Activated CD8-positive, alpha-beta T cell treated with anti-CD3 and anti-CD28 coated beads for 36 hours (primary cell): ENCODE data around the gene ALG6. TPM values are rescaled to one million over a fixed set of nuclear protein-coding genes. Genes with fewer than 3 reads are reported as not detected.

Experiments
- ATAC-seq: fragments of 200-7000 bp; cut with Tn5 transposase; one replicate; pipeline ENCODE4 v1.10.0; 2021; ENCODE audit warnings: mild to moderate bottlenecking, moderate library complexity
- CTCF ChIA-PET: fragments of 350-600 bp; sonication (Branson Sonifier 250); formaldehyde crosslinking; loops from one replicate; lab custom pipeline; 2021; ENCODE audit warnings: antibody characterized with exemption; lab: Charles Lee
- POLR2A ChIA-PET: fragments of 350-600 bp; sonication (Branson Sonifier 250); formaldehyde crosslinking; loops from one replicate; lab custom pipeline; 2021; ENCODE audit warnings: antibody characterized with exemption; lab: Charles Lee
- DNase-seq: peaks from one replicate; pipeline ENCODE4 v3.0.0-alpha.2; 2020
- H3K27ac Mint-ChIP-seq: one replicate; pipeline ENCODE4 v1.8.0; 2021; ENCODE audit warnings: mild to moderate bottlenecking, mixed read lengths
- H3K27me3 Mint-ChIP-seq: one replicate; pipeline ENCODE4 v1.8.0; 2021; ENCODE audit warnings: mixed read lengths
- H3K36me3 Mint-ChIP-seq: one replicate; pipeline ENCODE4 v1.8.0; 2021; ENCODE audit warnings: low read depth, mixed read lengths
- H3K4me1 Mint-ChIP-seq: one replicate; pipeline ENCODE4 v1.8.0; 2021; ENCODE audit warnings: low read depth, mixed read lengths
- H3K4me3 Mint-ChIP-seq: one replicate; pipeline ENCODE4 v1.8.0; 2021; ENCODE audit warnings: mild to moderate bottlenecking, moderate library complexity, mixed read lengths
- H3K9me3 Mint-ChIP-seq: one replicate; pipeline ENCODE4 v1.8.0; 2021; ENCODE audit warnings: mixed read lengths
- CTCF ChIP-seq: fragments of 200-600 bp; IDR thresholded peaks from one replicate; pipeline ENCODE4 v1.8.0; 2022; ENCODE audit warnings: antibody characterized with exemption, mild to moderate bottlenecking
- intact Hi-C: fragments of 100-400 bp; cut with micrococcal nuclease; formaldehyde crosslinking; loops from one replicate; pipeline ENCODE4 v1.10.0; 2022
- total RNA-seq, 2 experiments: library from RNA; stranded (reverse); gene quantifications; one replicate each; pipeline ENCODE4 v1.2.3, GENCODE V29; 2021

ALG6 gene
- total RNA-seq, 2 experiments from 2014 or later: 15.1 to 17.7 TPM

GRCh38 chr1:63453232-63453631 is 85.8 kb downstream of the ALG6 start:
- no peak overlapping the region for H3K27ac Mint-ChIP-seq

GRCh38 chr1:63454269-63454668 is 86.8 kb downstream of the ALG6 start:
- H3K27me3 Mint-ChIP-seq: no peaks in the 10 kb centered on the region
- ATAC-seq (no peak), DNase-seq (no peak)
- POLR2A ChIA-PET: no interaction called here
- H3K4me1 Mint-ChIP-seq: no peaks in the 10 kb centered on the region
- H3K27ac Mint-ChIP-seq: no peak overlapping the region
- peaks cover 11% of the 10 kb centered on the region for H3K36me3 Mint-ChIP-seq
- TF ChIP-seq CTCF: no peak
- CTCF ChIA-PET: no interaction called here
- no peaks in the 10 kb centered on the region for H3K9me3 Mint-ChIP-seq
- no peak overlapping the region for H3K4me3 Mint-ChIP-seq
- intact Hi-C loops: no loop called here

More at GRCh38 chr1:63453232-63453631, 85.8 kb downstream of the ALG6 start:
- Mint-ChIP-seq H3K9me3 (no peaks in the 10 kb centered on the region), H3K4me1 (no peaks in the 10 kb centered on the region), H3K27me3 (no peaks in the 10 kb centered on the region), H3K36me3 (peaks cover 6% of the 10 kb centered on the region), H3K4me3 (no peak overlapping the region)
- intact Hi-C loops: no loop called here
- DNase-seq: no peak
- ChIA-PET POLR2A (no interaction called here), CTCF (interaction anchor here (1.0 kb wide), 1 partner anchor 11 kb away, joined by 3 read pairs; no protein-coding TSS in a partner anchor)
- ATAC-seq: no peak
- no peak for TF ChIP-seq CTCF

GRCh38 chr1:63458750-63459149 is 91.3 kb downstream of the ALG6 start:
- intact Hi-C loops: no loop called here
- ChIA-PET POLR2A (no interaction called here), CTCF (no interaction called here)
- Mint-ChIP-seq H3K27ac (no peak overlapping the region), H3K4me1 (no peaks in the 10 kb centered on the region), H3K36me3 (peaks cover 33% of the 10 kb centered on the region), H3K27me3 (no peaks in the 10 kb centered on the region), H3K4me3 (no peak overlapping the region), H3K9me3 (peaks cover 9% of the 10 kb centered on the region)
- no peak for TF ChIP-seq CTCF
- DNase-seq (no peak), ATAC-seq (no peak)

GRCh38 chr1:63461661-63462230 is 94.3 kb downstream of the ALG6 start:
- H3K27ac Mint-ChIP-seq: no peak overlapping the region
- H3K4me1 Mint-ChIP-seq: no peaks in the 10 kb centered on the region
- ATAC-seq: no peak
- H3K27me3 Mint-ChIP-seq: no peaks in the 10 kb centered on the region
- no peak overlapping the region for H3K4me3 Mint-ChIP-seq
- no peak for DNase-seq
- H3K36me3 Mint-ChIP-seq: peaks cover 41% of the 10 kb centered on the region
- ChIA-PET CTCF (no interaction called here), POLR2A (no interaction called here)
- no peak for TF ChIP-seq CTCF
- H3K9me3 Mint-ChIP-seq: peaks cover 9% of the 10 kb centered on the region
- intact Hi-C loops: no loop called here

GRCh38 chr1:63463248-63463647 is 95.8 kb downstream of the ALG6 start:
- no peak overlapping the region for H3K27ac Mint-ChIP-seq
- no peak overlapping the region for H3K4me3 Mint-ChIP-seq
- intact Hi-C loops: no loop called here
- no peak for ATAC-seq
- peaks cover 9% of the 10 kb centered on the region for H3K9me3 Mint-ChIP-seq
- H3K36me3 Mint-ChIP-seq: peaks cover 36% of the 10 kb centered on the region
- DNase-seq: no peak
- no peaks in the 10 kb centered on the region for H3K4me1 Mint-ChIP-seq
- H3K27me3 Mint-ChIP-seq: no peaks in the 10 kb centered on the region
- CTCF ChIA-PET: no interaction called here
- POLR2A ChIA-PET: no interaction called here
- no peak for TF ChIP-seq CTCF
